ENCODE results near the gene UGT1A10. TPM values are rescaled to one million over a fixed set of nuclear protein-coding genes. Genes with fewer than 3 reads are reported as not detected.

Gene UGT1A10
- total RNA-seq, 4 donors from 2014 or later, result 0.36 TPM; not detected in 3

DNA sequence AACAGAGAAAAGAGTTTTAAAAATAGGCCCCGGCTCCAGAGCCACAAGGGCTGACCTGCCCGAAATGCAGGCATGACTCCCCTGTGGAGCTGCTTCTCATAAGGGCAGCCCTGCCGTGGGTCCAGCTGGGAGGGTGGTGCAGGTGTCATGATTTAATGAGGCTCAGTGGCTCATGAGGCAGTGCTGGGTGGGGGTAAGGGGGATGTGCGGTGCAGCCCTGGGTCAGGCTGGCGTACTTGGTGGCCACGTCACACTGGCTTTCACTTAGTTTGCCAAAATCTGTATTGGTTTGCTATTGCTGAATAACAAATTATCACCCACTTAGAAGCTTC lies 184.5 kb downstream of the UGT1A10 start:
- no peak for TF ChIP-seq POLR2A (IDR thresholded peaks at IDR 0.05)
- no peak for TF ChIP-seq CTCF (IDR thresholded peaks at IDR 0.05)
- H3K4me3 ChIP-seq (ENCODE audit: low read depth, poor library complexity, severe bottlenecking), result no peak overlapping the region
- WGBS, 2 donors, result 80 to 89% methylated on average over 6 of the region's 6 CpGs
- peak in 1 of 2 donors; percentile 67 for DNase-seq (ENCODE audit: low spot score in 2 of 2)
- intact Hi-C loops (cut with DNase I; ENCODE audit: low total_unique reads), result no loop called here

DNA sequence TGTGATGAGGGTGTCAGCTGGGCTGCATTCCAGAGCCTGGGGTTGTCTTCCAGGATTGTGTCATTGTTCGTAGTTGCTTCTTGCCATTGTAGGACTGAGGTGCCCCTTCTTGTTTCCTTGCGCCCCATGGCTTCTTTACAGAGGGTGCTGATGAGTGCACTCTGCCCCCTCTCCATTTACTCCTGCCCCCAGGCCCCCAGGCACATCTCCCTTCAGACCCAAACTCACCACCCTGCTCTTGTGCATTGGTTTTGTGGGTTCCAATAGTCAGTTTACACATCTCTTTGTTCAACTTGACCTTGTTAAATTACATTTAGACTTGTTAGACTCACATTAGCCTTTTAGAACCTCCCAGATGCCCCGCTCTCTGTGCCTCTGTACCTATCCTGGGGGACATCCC lies 184.9 kb downstream of the UGT1A10 start:
- no peak for TF ChIP-seq CTCF (IDR thresholded peaks at IDR 0.05)
- no peak for TF ChIP-seq POLR2A (IDR thresholded peaks at IDR 0.05)
- H3K4me3 ChIP-seq (ENCODE audit: low read depth, poor library complexity, severe bottlenecking), result no peak overlapping the region
- WGBS, 2 donors, result 88 to 95% methylated on average over 3 of the region's 3 CpGs
- DNase-seq (ENCODE audit: low spot score in 2 of 2), result no peak
- intact Hi-C loops (cut with DNase I; ENCODE audit: low total_unique reads), result no loop called here

GRCh38 chr2:233821709-233822100 lies 185.5 kb downstream of the UGT1A10 start:
- 84 to 96% methylated on average over 7 to 8 of the region's 8 CpGs for WGBS, 2 donors
- no peak for DNase-seq (ENCODE audit: low spot score in 2 of 2)
- intact Hi-C loops (cut with DNase I; ENCODE audit: low total_unique reads), result no loop called here
- no peak for TF ChIP-seq CTCF (IDR thresholded peaks at IDR 0.05)
- TF ChIP-seq POLR2A (IDR thresholded peaks at IDR 0.05), result no peak
- H3K4me3 ChIP-seq (ENCODE audit: low read depth, poor library complexity, severe bottlenecking), result no peak overlapping the region

- 89 to 92% methylated on average over 15 of the region's 21 CpGs for WGBS, 2 donors
- intact Hi-C loops (cut with DNase I; ENCODE audit: low total_unique reads), result no loop called here
These were observed 186.0 kb downstream of the UGT1A10 start for GRCh38 chr2:233822101-233822771.

More at GRCh38 chr2:233822101-233822771, 186.0 kb downstream of the UGT1A10 start:
- TF ChIP-seq POLR2A (IDR thresholded peaks at IDR 0.05), result no peak
- DNase-seq (ENCODE audit: low spot score in 2 of 2), result peak in 1 of 2 donors; percentile 74
- no peak overlapping the region for H3K4me3 ChIP-seq (ENCODE audit: low read depth, poor library complexity, severe bottlenecking)

Other genes with a start within 250 kb of the UGT1A10 start
- 10 to 100 TPM; 26.9 to 38.7 (median 37.4) TPM for gene USP40, start 69.7 kb upstream of the UGT1A10 start, total RNA-seq
- not detected for gene UGT1A8, start 18.8 kb upstream of the UGT1A10 start, total RNA-seq
- gene UGT1A9, start 35.5 kb downstream of the UGT1A10 start, total RNA-seq, result not detected
- 1 to 10 TPM in 2 of 4 donors, under 1 TPM in 2; 0.21 to 6.9 (median 1.6) TPM for gene UGT1A7, start 45.5 kb downstream of the UGT1A10 start, total RNA-seq
- gene UGT1A6, start 56.4 kb downstream of the UGT1A10 start, total RNA-seq, result 10 to 100 TPM; 11.5 to 35.6 (median 14.4) TPM
- 1 to 10 TPM in 1 of 4 donors, under 1 TPM in 2, not detected in 1; 0.32 to 1.7 (median 0.80) TPM for gene UGT1A5, start 76.5 kb downstream of the UGT1A10 start, total RNA-seq
- gene UGT1A4, start 82.3 kb downstream of the UGT1A10 start, total RNA-seq, result 1 to 10 TPM; 1.0 to 2.9 (median 2.4) TPM
- 1 to 10 TPM in 1 of 4 donors, under 1 TPM in 2, not detected in 1; 0.30 to 1.1 (median 0.54) TPM for gene UGT1A3, start 92.6 kb downstream of the UGT1A10 start, total RNA-seq
- gene UGT1A1, start 123.8 kb downstream of the UGT1A10 start, total RNA-seq, result under 1 TPM; 0.21 to 0.80 (median 0.36) TPM
- under 1 TPM in 2 of 4 donors, not detected in 2; 0.26 to 0.61 TPM for gene MROH2A, start 141.9 kb downstream of the UGT1A10 start, total RNA-seq
- 1 to 10 TPM; 1.2 to 4.4 (median 3.5) TPM for gene HJURP, start 218.1 kb downstream of the UGT1A10 start, total RNA-seq